IPS-18c (cell line): Measurements from ENCODE around the gene ATP4B.

Experiments
- H3K4me3 ChIP-seq: 2 replicates; pipeline ENCODE4 v1.7.0; 2013; ENCODE audit warnings: low read depth, mild to moderate bottlenecking, low read length, moderate library complexity; ENCODE audit not compliant: insufficient read depth
- H3K9me3 ChIP-seq: one replicate; pipeline ENCODE4 v1.6.1; 2013; ENCODE audit warnings: mild to moderate bottlenecking, low read length, moderate library complexity; ENCODE audit not compliant: control insufficient read depth, insufficient read depth

Gene ATP4B

DNA sequence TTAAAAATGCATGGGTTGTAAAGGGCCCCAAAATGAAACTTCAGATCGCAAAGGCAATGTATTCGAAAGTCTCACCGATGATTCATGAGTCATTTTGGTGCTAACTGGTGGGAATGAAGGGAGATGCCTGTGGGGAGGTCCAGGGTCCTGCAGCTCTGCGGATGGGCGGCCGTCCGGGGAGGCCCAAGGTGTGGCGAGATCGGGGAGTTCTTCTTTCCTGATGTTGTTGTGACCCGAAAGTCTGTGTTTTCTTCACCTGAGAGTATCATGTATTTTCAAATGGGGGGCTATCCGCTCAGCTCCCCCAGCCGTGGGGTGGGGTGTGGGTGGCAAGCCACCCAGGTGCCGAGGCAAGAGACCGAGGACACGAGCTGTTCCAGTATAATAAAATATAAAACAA lies 37.0 kb downstream of the ATP4B start:
- Histone ChIP-seq H3K4me3 (no peak overlapping the region), H3K9me3 (peaks cover 4% of the 10 kb centered on the region)

- peaks cover 4% of the 10 kb centered on the region for H3K9me3 ChIP-seq
- H3K4me3 ChIP-seq = no peak overlapping the region
These were observed 37.8 kb downstream of the ATP4B start for GRCh38 chr13:113620036-113620796.

- H3K4me3 ChIP-seq = no peak overlapping the region
These were observed 39.5 kb downstream of the ATP4B start for GRCh38 chr13:113618455-113618854.

DNA sequence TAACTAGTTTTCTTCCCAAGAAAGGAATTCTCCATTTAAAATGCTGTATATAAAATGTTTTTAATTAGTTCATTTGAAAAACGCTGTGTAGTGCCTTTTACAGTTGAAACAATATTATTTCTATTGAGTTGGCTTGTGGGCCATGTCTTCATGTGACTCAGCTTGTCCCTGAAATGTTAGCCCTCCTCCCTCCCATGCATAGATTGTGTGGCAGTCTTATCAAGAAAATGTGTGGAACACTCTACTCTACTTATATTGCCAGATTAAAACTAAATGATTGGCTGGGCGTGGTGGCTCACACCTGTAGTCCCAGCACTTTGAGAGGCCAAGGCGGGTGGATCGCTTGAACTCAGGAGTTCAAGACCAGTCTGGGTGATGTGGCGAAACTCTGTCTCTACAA lies 40.0 kb downstream of the ATP4B start:
- Histone ChIP-seq H3K4me3 (no peak overlapping the region), H3K9me3 (no peaks in the 10 kb centered on the region)

More at GRCh38 chr13:113618455-113618854, 39.5 kb downstream of the ATP4B start:
- H3K9me3 ChIP-seq = no peaks in the 10 kb centered on the region

- no peak overlapping the region for H3K4me3 ChIP-seq
- H3K9me3 ChIP-seq = no peaks in the 10 kb centered on the region
These were observed 40.8 kb downstream of the ATP4B start for GRCh38 chr13:113616991-113617749.

DNA sequence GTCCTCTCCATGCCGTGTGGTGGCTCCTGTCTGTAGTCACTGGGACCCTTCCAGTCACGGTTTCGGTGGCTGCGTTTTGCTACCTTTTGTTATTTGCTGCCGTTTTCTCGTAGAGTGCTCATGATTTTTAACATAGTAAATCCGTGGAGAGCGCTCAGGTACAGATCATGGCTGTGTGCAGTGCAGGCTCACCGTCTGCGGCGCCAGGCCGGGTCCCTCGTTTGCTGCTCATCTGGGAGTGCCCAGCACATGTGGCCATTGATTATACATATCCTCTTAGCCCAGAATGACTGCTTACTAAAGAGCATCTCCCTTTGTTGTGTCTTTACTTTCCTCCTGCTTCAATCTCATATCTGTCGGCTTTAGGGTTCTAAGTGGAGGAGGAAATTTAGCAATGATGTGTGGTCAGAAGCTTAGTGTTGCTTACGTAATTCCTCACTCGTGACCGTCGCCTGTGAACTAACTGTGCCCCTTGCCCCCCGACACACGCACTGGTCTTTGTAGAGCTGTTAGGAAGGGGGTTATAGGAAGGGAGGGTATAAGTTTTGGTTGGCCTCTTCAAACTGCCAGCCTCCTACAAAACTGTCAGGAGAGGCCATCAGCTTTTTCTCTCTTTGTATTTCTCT lies 41.6 kb downstream of the ATP4B start:
- H3K9me3 ChIP-seq = no peaks in the 10 kb centered on the region
- no peak overlapping the region for H3K4me3 ChIP-seq

GRCh38 chr13:113613789-113614379 lies 44.1 kb downstream of the ATP4B start:
- H3K9me3 ChIP-seq = no peaks in the 10 kb centered on the region
- H3K4me3 ChIP-seq = no peak overlapping the region

- no peaks in the 10 kb centered on the region for H3K9me3 ChIP-seq
These were observed 45.4 kb downstream of the ATP4B start for GRCh38 chr13:113612607-113613006.

GRCh38 chr13:113611996-113612395 lies 46.0 kb downstream of the ATP4B start:
- no peak overlapping the region for H3K4me3 ChIP-seq
- no peaks in the 10 kb centered on the region for H3K9me3 ChIP-seq

More at GRCh38 chr13:113612607-113613006, 45.4 kb downstream of the ATP4B start:
- no peak overlapping the region for H3K4me3 ChIP-seq

DNA sequence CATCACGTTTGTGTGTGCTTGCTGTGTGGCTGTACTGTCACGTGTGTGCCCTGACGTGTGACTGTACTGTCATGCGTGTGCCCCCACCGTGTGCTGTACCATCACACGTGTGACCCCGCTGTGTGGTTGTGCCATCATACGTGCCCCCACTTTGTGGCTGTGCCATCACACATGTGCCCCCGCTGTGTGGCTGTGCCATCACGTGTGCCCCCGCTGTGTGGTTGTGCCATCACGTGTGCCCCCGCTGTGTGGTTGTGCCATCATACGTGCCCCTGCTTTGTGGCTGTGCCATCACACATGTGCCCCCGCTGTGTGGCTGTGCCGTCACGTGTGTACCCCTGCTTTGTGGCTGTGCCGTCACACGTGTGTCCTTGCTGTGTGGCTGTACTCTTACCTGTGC lies 47.7 kb downstream of the ATP4B start:
- H3K4me3 ChIP-seq = no peak overlapping the region
- no peaks in the 10 kb centered on the region for H3K9me3 ChIP-seq

DNA sequence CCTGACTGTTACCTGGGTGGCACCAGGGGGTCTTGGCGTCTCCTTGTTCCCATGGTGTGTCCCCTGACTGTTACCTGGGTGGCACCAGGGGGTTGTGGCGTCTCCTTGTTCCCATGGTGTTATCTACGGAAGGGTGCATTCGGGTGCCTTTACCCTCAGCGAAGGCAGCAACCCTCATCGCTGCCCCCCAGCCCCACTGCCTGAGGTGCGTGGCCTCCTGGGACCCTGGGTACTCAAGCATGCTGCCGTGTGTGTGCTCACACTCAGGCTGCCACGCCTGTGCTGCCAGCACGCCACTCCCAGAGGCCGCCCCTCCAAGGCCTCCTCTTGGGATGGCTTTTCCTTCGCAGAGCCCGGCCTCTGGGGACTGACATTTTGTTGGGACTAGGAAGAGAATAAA lies 48.4 kb downstream of the ATP4B start:
- H3K9me3 ChIP-seq = no peaks in the 10 kb centered on the region
- H3K4me3 ChIP-seq = no peak overlapping the region

DNA sequence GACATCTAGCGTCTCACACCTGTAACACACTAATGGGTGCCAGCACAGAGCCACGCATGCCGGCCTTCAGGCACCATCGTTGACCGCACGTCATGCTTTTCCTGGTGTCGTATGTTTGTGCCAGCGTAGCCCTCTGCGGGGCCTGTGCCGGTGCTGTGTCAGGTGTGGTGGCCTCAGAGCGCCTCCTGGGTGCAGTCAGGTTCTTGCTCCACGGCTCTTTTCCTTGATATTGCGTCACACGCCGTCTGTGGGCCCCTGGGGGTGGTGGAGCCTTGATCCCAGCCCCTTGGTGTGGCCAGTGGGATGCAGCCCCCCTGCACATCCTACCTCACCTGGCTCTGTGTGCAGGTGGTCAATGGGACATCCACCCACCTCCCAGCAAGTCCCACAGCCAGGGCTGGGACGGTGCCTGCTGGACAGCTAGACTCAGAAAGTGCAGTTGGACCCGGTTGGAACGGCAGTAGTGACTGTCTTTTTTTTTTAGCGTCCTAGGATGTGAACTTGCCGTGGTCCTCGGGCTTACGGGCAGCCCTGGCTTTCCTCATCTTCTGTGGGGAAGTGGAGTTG lies 48.9 kb downstream of the ATP4B start:
- Histone ChIP-seq H3K9me3 (no peaks in the 10 kb centered on the region), H3K4me3 (no peak overlapping the region)

DNA sequence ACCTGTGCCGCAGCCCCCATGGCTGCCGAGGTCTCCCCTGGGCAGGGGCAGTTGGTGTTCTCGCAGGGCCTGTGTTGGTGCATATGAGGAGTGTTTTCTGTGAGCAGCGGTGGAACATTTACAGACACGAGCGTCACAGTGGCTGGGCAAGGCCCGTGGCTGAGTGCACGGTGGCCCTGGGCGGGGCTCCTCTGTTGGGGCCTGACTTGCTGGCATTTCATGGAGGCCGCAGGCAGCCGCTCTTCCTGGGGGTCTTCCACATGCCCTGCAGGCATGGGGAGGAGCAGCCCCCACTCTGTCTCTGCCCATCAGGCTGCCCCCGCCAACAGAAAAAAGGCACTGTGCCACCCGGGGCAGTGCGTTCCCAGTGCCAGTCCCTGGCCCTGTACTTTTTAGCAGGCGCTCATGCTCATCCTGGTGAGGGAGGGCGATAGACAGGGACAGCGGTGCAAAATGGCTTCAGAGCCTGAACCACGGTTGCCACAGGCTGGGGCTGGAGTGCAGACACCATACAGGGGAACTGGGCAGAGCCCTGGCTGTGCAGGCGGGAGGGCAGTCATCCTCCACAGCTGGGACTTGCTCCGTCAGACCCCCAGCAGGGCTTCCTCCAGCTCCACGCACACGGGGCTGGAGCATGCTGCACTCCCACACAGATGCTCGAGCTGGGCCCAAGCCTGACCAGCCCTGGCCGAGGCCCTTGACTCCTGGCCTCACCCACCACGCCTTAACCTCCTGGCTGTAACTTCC lies 49.9 kb downstream of the ATP4B start:
- Histone ChIP-seq H3K9me3 (no peaks in the 10 kb centered on the region), H3K4me3 (no peak overlapping the region)

DNA sequence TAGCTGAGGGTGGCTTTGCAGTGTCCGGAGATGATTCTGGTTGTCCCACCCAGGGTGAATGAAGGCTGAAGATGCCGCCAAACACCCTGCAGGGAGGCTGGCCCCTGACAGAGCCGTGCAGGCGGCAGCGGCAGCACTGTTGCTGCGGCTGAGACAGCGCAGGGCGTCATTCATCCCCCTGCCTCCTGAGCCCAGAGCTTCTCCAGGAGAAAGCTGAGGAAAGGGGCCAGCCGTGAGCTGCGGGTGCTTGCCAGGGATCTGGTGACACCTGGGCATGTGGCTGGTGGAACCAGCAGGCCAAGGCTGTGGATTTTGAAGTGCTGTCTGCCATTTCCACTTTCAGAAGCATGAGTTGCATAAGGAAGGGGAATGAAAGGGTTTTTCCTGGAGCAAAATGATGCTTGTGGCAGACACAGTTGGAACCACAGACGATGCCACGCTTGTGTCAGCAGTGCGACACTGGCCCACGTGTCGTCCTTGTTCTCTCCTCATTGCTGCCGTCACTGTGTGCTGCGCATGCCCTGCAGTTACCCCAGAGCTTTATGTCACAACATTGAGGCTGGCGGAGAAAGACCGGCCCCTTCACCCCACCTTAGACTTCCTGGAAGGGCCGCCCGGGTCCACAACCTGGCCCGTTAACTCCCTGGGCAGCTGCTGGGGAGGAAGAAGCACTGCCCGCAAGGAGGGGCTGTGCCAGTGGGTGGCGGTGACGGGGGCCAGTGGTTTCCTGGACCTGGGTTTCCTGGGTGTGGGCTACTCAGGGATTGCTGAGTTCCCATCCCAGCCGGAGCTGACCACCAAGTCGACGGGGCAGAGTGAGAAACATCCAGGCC lies 50.7 kb downstream of the ATP4B start:
- H3K4me3 ChIP-seq = no peak overlapping the region
- H3K9me3 ChIP-seq = no peaks in the 10 kb centered on the region

DNA sequence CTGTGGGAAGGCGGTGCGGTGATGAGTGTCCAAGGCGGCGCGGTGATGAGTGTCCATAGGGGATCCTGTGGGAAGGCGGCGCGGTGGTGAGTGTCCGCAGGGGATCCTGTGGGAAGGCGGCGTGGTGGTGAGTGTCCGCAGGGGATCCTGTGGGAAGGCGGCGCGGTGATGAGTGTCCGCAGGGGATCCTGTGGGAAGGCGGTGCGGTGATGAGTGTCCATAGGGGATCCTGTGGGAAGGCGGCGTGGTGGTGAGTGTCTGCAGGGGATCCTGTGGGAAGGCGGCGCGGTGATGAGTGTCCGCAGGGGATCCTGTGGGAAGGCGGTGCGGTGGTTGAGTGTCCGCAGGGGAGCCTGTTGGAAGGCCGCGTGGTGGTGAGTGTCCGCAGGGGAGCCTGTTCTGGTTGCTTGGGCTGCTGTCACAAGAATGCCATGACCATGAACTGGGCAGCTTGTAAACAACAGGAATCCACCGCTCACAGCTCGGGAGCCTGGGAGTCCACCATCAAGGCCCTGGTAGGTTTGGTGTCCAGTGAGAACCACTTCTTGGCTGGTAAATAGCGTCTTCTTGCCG lies 52.0 kb downstream of the ATP4B start:
- Histone ChIP-seq H3K9me3 (no peaks in the 10 kb centered on the region), H3K4me3 (no peak overlapping the region)

DNA sequence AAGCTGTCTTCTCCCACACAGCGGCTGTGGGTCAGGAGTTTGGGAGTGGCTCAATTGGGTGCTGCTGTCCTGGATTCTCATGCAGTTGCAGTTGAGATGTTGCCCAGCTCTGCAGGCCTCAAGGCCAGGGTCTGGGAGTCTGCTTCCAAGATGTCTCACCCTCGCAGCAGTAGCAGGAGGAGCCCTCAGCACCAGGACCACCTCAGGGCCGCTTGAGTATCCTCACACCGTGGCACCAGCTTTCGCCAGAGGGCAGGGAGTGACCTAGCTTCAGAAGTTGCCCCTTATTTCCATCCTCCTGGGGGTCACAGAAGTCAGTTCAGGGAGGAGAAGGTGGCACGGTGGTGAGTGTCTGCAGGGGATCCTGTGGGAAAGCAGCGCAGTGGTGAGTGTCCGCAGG lies 52.5 kb downstream of the ATP4B start:
- H3K4me3 ChIP-seq = no peak overlapping the region
- no peaks in the 10 kb centered on the region for H3K9me3 ChIP-seq
